Aorta (tissue), 5 donors: ENCODE measurements around the gene IRS1. TPM values are rescaled to one million over a fixed set of nuclear protein-coding genes. Genes with fewer than 3 reads are reported as not detected.

Experiments used
- ATAC-seq: fragments of 200-7000 bp; cut with Tn5 transposase; one replicate; pipeline ENCODE4 v1.9.1; 2022; ENCODE audit warnings: moderate library complexity; ENCODE audit not compliant: low FRiP score
- DNase-seq, 2 donors: peaks; one replicate each; pipeline ENCODE4 v3.0.0-alpha.2; 2020
- H3K27ac ChIP-seq, 2 donors: one replicate each; pipeline ENCODE4 v1.5.1; 2013; ENCODE audit warnings: low read length in 2 of 2, mild to moderate bottlenecking in 2 of 2, moderate library complexity in 2 of 2, control low read depth in 1 of 2, inconsistent platforms in 1 of 2, low read depth in 1 of 2
- H3K27me3 ChIP-seq, 2 donors: one replicate each; pipeline ENCODE4 v1.6.1; 2013; ENCODE audit warnings: control low read depth in 1 of 2, low read length in 1 of 2, mild to moderate bottlenecking in 1 of 2, moderate library complexity in 1 of 2; ENCODE audit not compliant: insufficient read depth in 2 of 2, control insufficient read depth in 1 of 2
- H3K36me3 ChIP-seq, 2 donors: one replicate each; pipeline ENCODE4 v1.6.1; 2013; ENCODE audit warnings: control low read depth in 1 of 2, low read length in 1 of 2, mild to moderate bottlenecking in 1 of 2; ENCODE audit not compliant: insufficient read depth in 2 of 2, control insufficient read depth in 1 of 2
- H3K4me1 ChIP-seq, 2 donors: one replicate each; pipeline ENCODE4 v1.6.1; 2013; ENCODE audit warnings: low read length in 2 of 2, control low read depth in 1 of 2, mild to moderate bottlenecking in 1 of 2, moderate library complexity in 1 of 2; ENCODE audit not compliant: insufficient read depth in 2 of 2, control insufficient read depth in 1 of 2
- H3K4me3 ChIP-seq, 2 donors: one replicate each; pipeline ENCODE4 v1.5.1; 2013; ENCODE audit warnings: low read length in 2 of 2, control low read depth in 1 of 2, mild to moderate bottlenecking in 1 of 2
- H3K9me3 ChIP-seq: one replicate; pipeline ENCODE4 v1.6.1; 2013; ENCODE audit warnings: mild to moderate bottlenecking, low read length; ENCODE audit not compliant: control insufficient read depth
- WGBS, 2 donors: extraction: QIAGEN DNeasy Blood & Tissue Kit; methylation state at CpG; one replicate each; pipeline ENCODE4 v1.1.7; 2013; 5-methylcytosine and 5-hydroxymethylcytosine counted together
- intact Hi-C, 2 donors: fragments of 100-400 bp; cut with DNase I; formaldehyde crosslinking; loops; one replicate each; pipeline versions ENCODE4 v1.14.2 to v1.15.0; 2022
- polyA plus RNA-seq, 2 donors: library from polyadenylated mRNA; stranded (reverse); fragments of 200-250 nt; gene quantifications; one replicate each; pipeline ENCODE4 v1.2.3, GENCODE V29; 2013
- total RNA-seq, 2 donors: library from RNA; stranded (reverse); fragmentation: NEBNext Ultra II Directional; extraction: Animal tissue kit (Norgen Biotek cat#: 25700); gene quantifications; one replicate each; pipeline ENCODE4 v1.2.1, GENCODE V29; 2021
- donor health status: healthy with polysubstance abuse.
- donor health status: Bipolar disorder and iron deficiency.
- donor health status: DM: no; HTN: no; CAD: no.
- donor health status: DM: no; HTN: no; CAD: no.
- donor health status: DM: yes; HTN: yes; CAD: no.

IRS1 gene
- total and polyA plus RNA-seq, 4 donors: 2.1 to 16.6 (median 8.1) TPM

- ATAC-seq: no peak
- Histone ChIP-seq H3K27me3 (no peaks in the 10 kb centered on the region), H3K4me1 (no peaks in the 10 kb centered on the region), H3K36me3 (no peaks in the 10 kb centered on the region), H3K4me3 (no peak overlapping the region), H3K9me3 (no peaks in the 10 kb centered on the region), H3K27ac (no peak overlapping the region)
- WGBS, 2 donors: 86 to 89% methylated on average over 1 of the region's 1 CpG
- intact Hi-C loops: no loop called here
- DNase-seq: no peak
Observed at GRCh38 chr2:226683944-226684562, 115.6 kb downstream of the IRS1 start.

- Histone ChIP-seq H3K27ac (no peak overlapping the region), H3K4me1 (no peaks in the 10 kb centered on the region), H3K4me3 (no peak overlapping the region), H3K9me3 (no peaks in the 10 kb centered on the region), H3K36me3 (no peaks in the 10 kb centered on the region), H3K27me3 (no peaks in the 10 kb centered on the region)
- WGBS, 2 donors: 71 to 80% methylated on average over 2 of the region's 2 CpGs
- intact Hi-C loops: no loop called here
- ATAC-seq (no peak), DNase-seq (no peak)
Observed at GRCh38 chr2:226683196-226683595, 116.4 kb downstream of the IRS1 start.

Other genes with a start within 250 kb of the IRS1 start
- gene RHBDD1, start 36.2 kb upstream of the IRS1 start, total RNA-seq: 10 to 100 TPM; 35.6 to 39.2 TPM
- gene RHBDD1, start 36.2 kb upstream of the IRS1 start, polyA plus RNA-seq: 1 to 10 TPM; 6.0 to 8.4 TPM